Coronary artery (tissue), 2 donors: ENCODE results near the gene RAB42.
A peak's percentile ranks its signal among the peaks of the same experiment; 100 is the strongest.
"Not testable (repeated sequence)": the region's sequence is repeated elsewhere in the genome, so short reads cannot be mapped to it uniquely, and the experiment has no call there.

ENCODE experiments used
- DNase-seq: peaks from one replicate; pipeline ENCODE4 v3.0.0-alpha.2; 2017; ENCODE audit warnings: low spot score
- H3K27ac ChIP-seq, 2 donors: fragments of 200-600 bp; sonication (generic); one replicate each; pipeline ENCODE4 v1.5.1; 2016 to 2019
- H3K4me3 ChIP-seq: fragments of 200-600 bp; sonication (generic); 2 replicates; pipeline ENCODE4 v1.5.1; 2016; ENCODE audit warnings: mild to moderate bottlenecking, moderate library complexity
- CTCF ChIP-seq: fragments of 200-600 bp; sonication (generic); IDR thresholded peaks from one replicate; pipeline ENCODE4 v1.5.1; 2019; ENCODE audit warnings: antibody characterized with exemption

RAB42 gene

GRCh38 chr1:28582248-28582615 is 9.8 kb upstream of the RAB42 start:
- no peak for DNase-seq
- Histone ChIP-seq H3K4me3 (peak overlapping the region; percentile 83), H3K27ac (peak overlapping the region; percentile 84 to 92)
- no peak for TF ChIP-seq CTCF

- H3K4me3 ChIP-seq, H3K27ac ChIP-seq, DNase-seq: not testable (repeated sequence)
Measured at GRCh38 chr1:28586585-28587391, 5.3 kb upstream of the RAB42 start.

GRCh38 chr1:28592321-28593071 is 431 bp downstream of the RAB42 start:
- no peak for DNase-seq
- H3K27ac ChIP-seq: peak overlapping the region in 1 of 2 donors; percentile 56
- TF ChIP-seq CTCF: no peak
- peak overlapping the region; percentile 81 for H3K4me3 ChIP-seq

- not testable (repeated sequence) for H3K4me3 ChIP-seq, DNase-seq, H3K27ac ChIP-seq
Measured at GRCh38 chr1:28593988-28594356, 1.9 kb downstream of the RAB42 start.

- DNase-seq, H3K4me3 ChIP-seq, H3K27ac ChIP-seq: not testable (repeated sequence)
Measured at GRCh38 chr1:28594686-28595411, 2.8 kb downstream of the RAB42 start.

- DNase-seq: no peak
- no peak overlapping the region for H3K27ac ChIP-seq
- TF ChIP-seq CTCF: no peak
- no peak overlapping the region for H3K4me3 ChIP-seq
Measured at GRCh38 chr1:28595412-28596191, 3.5 kb downstream of the RAB42 start.

GRCh38 chr1:28596276-28596675 is 4.2 kb downstream of the RAB42 start:
- H3K27ac ChIP-seq, H3K4me3 ChIP-seq, DNase-seq: not testable (repeated sequence)

DNA sequence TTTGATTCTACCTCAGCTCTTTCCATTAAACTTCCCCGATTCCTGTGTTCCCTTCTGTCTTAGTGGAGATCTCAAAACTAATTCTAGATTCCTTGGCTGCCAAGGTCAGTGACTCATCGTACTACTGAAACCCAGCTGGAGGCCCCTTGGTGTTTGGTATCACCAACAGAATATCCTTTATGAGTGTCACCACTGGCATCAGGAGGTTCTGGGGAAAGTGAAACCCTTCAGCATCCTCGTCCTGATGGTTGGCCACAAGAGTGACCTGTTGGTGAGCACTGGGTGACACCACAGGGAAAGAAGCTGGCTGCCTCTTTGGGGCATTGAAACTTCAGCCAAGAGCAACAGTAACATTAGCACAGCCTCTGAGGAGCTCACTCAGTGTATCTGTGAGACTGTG is 9.6 kb downstream of the RAB42 start:
- Histone ChIP-seq H3K27ac (peak overlapping the region; percentile 34 to 60), H3K4me3 (no peak overlapping the region)
- no peak for TF ChIP-seq CTCF
- DNase-seq: no peak
